GM12874 (cell line): Measurements from ENCODE around the gene CIB2.

Experiments
- TF ChIP-seq, protein P1 (sequence below): IDR thresholded peaks from 2 replicates; pipeline ENCODE4 v1.5.1; 2011; ENCODE audit warnings: low read depth, mild to moderate bottlenecking, control low read depth, low read length, moderate library complexity; ENCODE audit not compliant: insufficient read depth

The CIB2 gene

DNA sequence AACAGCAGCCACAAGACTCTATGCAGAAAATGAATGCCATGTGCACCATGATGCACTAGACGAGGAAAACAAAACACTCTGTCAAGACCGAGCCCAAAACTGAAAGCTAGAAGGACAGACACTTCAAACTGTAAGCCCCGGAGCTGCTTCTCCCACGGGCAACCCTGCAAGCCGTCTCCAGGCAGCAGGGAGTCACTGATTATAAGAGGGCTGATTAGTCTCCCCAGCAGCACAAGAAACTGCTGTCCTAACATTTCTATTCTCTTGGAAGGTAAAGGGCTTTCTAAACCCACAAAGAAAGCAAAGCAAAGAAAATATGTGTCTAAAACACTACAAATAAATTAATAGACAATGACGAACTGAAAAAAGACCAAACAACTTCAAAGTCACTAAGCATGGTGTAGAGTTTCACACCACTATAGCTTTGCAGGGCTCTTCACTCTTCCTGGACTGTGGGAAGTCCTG is 69.2 kb downstream of the CIB2 start:
- TF ChIP-seq, protein P1, sequence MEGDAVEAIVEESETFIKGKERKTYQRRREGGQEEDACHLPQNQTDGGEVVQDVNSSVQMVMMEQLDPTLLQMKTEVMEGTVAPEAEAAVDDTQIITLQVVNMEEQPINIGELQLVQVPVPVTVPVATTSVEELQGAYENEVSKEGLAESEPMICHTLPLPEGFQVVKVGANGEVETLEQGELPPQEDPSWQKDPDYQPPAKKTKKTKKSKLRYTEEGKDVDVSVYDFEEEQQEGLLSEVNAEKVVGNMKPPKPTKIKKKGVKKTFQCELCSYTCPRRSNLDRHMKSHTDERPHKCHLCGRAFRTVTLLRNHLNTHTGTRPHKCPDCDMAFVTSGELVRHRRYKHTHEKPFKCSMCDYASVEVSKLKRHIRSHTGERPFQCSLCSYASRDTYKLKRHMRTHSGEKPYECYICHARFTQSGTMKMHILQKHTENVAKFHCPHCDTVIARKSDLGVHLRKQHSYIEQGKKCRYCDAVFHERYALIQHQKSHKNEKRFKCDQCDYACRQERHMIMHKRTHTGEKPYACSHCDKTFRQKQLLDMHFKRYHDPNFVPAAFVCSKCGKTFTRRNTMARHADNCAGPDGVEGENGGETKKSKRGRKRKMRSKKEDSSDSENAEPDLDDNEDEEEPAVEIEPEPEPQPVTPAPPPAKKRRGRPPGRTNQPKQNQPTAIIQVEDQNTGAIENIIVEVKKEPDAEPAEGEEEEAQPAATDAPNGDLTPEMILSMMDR, result no peak

DNA sequence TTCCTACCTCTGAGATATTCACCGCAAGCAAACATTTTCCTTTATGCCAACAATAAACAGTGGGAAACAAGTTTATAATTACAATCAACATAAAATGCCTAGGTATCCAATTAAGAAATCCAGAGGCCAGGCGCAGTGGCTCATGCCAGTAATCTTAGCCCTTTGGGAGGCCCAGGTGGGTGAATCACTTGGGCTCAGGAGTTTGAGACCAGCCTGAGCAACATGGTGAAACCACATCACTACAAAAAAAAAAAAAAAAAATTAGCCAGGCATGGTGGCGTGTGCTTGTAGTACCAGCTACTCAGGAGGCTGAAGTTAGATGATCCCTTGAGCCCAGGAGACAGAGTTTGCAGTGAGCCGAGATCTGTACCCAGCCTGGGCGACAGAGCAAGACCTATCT is 71.0 kb downstream of the CIB2 start:
- TF ChIP-seq, protein P1, result no peak

DNA sequence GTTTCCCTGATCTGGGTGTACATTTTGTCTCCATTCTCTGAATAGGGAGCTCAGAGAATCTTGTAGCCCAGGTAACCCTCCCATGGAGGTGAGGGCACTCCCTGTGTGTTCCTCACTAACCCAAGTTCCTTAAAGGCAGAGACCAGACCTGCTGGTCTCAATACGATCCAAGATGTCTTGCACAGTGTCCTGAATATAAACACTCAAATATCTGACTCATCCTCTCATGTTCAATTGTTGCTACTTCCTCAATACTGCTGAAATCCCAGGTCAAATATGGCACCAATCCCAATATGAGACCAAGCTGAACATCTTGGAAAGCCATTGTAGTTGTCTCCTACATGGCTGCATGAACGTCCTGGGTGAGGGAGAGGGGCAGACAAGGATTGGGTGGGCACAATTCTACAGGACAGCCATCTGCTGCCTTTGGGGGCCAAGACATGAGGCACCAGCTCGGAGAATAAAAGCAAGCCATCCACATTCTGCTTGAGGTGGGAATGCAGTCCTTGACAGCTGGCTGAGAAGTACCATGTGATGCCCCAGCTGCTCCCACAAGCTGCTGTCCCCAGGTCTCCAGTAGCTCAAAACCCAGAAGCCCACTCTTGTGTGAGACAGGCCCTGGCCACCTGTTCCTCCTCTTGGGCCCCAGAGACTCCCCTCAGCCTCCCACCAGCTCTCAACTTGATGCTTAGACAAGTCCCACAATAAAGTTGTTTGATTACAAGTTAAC is 72.0 kb downstream of the CIB2 start:
- TF ChIP-seq, protein P1, result no peak

DNA sequence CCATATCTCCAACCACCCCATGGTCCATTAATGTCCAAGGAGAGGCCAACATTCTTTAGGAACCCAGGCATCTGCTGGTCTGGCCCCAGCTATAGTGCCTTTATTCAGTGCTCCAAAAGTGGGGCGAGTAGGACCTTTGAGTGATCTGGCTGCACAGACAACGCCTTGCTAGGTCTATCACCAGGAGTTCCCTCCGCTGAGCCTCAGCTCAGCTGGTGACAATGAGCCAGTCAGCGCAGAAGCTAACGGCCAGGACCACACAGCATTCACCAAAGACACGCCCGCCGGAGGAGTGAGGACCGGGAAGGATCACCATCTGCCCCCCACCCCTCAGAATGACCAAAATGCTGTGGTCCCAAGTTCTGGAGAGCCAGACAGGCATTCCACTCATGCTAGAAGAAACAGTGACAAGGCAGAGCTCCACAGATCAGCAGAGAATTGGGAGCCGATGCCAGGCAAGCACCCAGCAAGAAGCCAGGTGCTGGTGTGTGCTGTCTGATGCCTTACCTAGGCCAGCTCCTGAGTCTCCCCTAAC is 72.8 kb downstream of the CIB2 start:
- TF ChIP-seq, protein P1, result no peak

DNA sequence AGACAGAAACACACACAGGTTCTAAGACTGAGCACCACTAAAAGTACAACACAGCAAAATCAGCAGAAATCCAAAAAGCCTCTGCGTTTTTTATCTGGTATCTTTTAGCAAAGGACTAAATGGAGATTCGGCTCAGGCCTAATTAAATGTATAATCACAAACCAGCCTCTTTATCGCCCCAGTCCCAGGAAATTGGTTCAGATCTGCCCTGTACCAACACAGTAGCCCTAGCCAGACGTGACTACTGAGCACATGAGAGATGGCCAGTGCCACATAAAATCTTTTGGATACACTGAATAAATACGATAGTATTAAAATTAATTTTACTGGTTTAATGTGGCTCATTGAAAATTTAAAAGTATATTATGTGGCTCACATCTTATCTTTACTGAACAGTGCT is 73.4 kb downstream of the CIB2 start:
- TF ChIP-seq, protein P1, result no peak

DNA sequence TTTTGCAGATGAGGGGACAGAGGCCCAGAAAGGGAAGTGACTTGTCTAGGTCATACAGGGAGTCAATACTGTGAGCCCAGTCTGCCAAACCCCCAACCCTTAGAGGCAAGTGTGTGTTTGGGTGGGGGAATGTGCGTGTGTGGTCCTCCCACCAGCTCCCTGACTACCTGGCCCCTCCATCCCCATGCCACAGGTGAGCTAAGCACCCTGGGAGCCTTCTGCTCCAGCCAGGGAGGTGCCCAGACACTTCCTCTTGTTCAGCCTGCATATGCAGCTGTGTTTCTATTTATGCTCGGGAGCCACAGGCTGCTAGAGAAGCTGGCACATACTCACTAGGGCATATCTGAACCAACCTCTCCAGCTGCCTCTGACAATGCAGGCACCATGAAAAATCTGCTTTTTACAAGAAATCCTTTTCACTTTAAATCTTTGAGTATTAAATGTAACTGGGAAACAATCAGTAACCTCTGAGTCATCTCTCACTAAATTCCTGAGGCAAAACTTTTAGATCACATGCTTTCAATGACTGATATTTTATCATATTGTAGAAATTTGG is 74.5 kb downstream of the CIB2 start:
- TF ChIP-seq, protein P1, result no peak

DNA sequence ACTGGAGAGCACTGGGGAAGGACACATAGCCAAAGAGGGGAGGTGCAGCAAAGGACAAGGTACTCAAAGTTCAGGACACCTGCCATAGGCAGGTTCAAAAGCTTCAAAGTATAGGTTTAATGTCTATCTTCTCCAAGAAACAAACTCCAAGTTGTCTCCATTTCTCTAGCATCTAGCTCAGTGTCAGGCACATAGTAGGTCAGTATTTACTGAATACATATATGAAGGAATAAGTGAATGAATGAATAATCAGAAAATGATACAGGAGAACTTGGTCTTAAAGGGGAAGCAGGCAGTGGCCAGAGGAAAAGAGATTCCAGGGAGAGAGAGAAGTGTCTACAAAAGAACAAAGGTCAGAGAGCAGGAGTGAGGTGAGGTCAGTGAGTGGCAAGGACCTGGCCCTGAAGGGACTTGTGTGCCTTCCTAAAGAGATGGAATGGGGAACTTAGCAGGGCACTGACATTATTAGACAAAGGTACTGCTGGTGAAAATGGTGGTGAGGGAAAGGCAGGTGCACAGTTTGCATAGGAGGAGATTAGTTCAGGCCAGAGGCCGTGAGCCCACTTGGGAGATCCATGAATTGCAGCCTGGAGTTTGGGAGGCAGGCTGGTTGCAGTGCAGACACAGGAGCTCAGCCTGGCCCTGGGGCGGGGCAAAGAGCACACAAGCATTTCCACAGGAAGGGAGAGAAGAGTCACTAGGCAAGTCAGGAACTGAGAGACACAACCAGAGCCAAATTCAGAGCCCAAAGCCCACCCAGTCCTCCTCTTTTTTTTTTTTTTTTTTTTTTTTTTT is 75.1 kb downstream of the CIB2 start:
- TF ChIP-seq, protein P1, result no peak
